Posterior cingulate gyrus (tissue), 11 donors: Measurements from ENCODE around the gene IQCE.

ENCODE experiments used
- DNase-seq, 10 donors: peaks; one replicate each; pipeline versions ENCODE4 v3.0.0 to v3.0.0-alpha.2; 2020 to 2021; ENCODE audit warnings: mixed read lengths in 3 of 10
- intact Hi-C: fragments of 100-400 bp; cut with DNase I; formaldehyde crosslinking; loops from one replicate; pipeline ENCODE4 v1.15.1; 2023

Gene IQCE

DNA sequence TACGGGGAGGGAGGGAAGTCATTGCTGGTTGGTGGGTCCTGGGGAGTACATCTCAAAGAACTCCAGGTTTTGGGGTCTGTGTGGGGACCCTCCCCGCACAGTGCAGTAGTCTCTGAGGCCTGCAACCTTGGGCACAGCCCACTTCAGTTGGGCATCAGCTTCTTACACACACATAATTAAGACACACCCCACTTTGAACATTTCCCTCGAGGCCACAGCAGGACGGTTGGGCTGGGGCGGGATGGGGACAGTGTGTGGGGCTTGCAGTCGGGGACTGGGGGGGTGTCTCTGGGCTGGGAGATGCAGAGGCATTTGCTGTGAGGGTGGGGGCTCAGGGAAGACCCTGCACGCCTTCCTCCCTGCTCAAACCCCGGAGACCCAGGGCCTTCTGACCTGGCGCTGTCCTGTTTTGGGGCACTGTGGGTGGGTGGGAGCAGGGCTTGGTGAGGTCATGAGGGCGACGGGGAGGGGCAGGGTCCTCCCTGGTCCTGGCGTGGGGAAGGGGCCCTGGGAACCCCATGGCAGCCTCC lies 38.0 kb upstream of the IQCE start:
- DNase-seq, result no peak
- intact Hi-C loops, result no loop called here

- intact Hi-C loops, result no loop called here
- DNase-seq, result no peak
These were observed 37.4 kb upstream of the IQCE start for GRCh38 chr7:2521341-2521745.

GRCh38 chr7:2521952-2522591 lies 36.7 kb upstream of the IQCE start:
- DNase-seq, result no peak
- intact Hi-C loops, result no loop called here

DNA sequence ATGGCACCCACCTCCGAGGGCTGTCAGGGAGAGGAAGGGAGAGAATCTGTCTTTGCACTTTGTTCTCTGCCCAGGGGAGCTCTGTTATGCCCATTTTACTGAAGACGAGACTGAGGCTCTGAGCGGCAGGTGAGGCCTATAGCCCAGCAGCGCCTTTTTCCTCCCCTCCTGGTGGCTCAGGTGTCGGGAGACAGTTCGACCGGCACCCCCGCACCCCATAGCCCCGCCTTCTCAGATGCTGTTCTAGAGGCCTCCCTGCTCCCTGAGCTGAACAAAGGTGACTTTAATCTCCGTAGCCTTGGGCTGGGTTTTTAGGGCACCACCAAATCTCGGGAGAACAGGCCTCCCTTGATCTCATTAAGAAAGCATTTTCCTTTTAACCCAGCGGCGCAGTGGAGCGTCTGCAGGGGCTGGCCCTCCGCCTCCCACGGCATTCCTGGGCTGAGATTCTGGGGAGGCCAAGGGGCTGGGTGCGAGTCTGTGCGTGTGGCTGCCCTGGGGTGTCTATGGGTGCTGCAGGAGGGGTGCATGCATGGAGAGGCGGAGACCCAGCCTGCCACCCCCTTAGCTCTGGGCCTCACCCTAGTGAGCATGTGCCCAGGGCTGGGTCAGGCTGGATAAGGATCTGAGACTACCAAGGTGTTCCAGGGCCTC lies 35.9 kb upstream of the IQCE start:
- no peak for DNase-seq
- intact Hi-C loops, result no loop called here

DNA sequence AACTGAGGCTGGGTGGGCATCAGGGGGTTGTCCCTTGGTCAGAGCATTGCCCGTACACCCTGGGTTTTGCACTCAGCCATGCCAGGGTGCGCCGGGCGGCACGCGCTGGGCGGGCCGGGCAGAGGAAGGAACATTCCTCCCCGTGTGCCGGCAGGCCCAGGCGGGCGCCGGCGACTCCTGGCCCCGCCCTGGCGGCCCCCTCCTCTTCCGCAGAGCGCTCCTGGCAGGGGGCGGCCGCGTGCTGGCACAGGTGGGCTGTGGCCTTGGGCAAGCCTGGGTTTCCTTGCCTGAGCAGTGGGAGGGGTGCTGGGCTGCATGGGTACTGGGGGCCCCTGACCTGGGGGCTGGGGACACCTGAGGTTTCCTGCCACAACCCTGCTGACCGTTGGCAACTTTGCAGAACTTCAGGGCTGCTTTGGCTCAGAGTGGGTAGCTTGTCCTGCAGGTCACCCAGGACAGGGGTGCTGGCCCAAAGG lies 35.3 kb upstream of the IQCE start:
- intact Hi-C loops, result no loop called here
- DNase-seq, result no peak

DNA sequence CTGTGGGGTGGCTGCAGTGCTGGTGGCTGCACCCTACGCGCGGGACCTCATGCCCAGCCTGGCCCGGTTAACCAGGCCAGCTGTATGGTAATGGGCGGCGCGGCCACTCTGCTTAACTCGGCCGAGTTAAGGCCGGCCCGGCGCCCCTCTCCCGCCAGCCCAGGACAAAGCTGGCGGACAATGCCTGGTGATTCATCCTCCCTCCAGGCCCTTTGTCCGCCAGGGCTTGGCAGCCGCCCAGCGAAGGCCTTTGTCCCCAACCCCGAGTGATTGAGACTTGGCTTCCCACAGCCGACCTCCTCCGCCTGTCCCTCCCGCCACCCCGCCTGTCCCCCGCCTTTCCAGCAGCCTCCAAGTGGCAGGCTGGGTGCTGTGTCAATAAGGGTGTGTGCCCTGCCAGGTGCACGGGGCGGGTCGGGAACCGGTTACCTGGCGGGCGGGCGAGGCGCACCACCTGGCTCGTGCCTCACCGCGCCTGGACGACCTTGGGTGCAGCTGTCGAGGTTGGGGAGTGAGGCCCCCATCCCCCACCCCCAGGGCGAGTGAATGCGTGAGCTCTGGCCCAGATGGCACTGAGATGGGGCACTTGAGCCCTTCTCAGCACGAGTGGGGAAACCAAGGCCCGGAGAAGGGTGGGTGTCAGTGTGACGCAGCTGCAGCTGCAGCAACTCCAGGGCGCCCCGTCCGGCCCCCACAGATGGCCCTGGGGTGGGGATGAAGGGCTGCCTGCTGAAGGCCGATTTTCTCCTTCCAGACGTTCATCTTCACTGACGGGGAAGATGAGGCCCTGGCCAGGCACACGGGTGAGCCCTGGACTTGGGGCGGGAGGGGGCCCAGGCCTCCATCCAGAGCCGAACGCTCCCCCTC lies 34.6 kb upstream of the IQCE start:
- peak; percentile 81 to 98 (median 88) for DNase-seq
- intact Hi-C loops, result loop anchor here (2.0 kb wide), 1 partner anchor 35 kb away; the partner anchor contains the start of gene IQCE

- no peak for DNase-seq
- intact Hi-C loops, result loop anchor here (2.0 kb wide), 1 partner anchor 34 kb away; the partner anchor contains the start of gene IQCE
These were observed 33.7 kb upstream of the IQCE start for GRCh38 chr7:2524808-2525657.

- DNase-seq, result peak in 1 of 10 donors; percentile 84
- intact Hi-C loops, result loop anchor here (2.0 kb wide), 1 partner anchor 33 kb away; the partner anchor contains the start of gene IQCE
These were observed 32.8 kb upstream of the IQCE start for GRCh38 chr7:2525658-2526630.

DNA sequence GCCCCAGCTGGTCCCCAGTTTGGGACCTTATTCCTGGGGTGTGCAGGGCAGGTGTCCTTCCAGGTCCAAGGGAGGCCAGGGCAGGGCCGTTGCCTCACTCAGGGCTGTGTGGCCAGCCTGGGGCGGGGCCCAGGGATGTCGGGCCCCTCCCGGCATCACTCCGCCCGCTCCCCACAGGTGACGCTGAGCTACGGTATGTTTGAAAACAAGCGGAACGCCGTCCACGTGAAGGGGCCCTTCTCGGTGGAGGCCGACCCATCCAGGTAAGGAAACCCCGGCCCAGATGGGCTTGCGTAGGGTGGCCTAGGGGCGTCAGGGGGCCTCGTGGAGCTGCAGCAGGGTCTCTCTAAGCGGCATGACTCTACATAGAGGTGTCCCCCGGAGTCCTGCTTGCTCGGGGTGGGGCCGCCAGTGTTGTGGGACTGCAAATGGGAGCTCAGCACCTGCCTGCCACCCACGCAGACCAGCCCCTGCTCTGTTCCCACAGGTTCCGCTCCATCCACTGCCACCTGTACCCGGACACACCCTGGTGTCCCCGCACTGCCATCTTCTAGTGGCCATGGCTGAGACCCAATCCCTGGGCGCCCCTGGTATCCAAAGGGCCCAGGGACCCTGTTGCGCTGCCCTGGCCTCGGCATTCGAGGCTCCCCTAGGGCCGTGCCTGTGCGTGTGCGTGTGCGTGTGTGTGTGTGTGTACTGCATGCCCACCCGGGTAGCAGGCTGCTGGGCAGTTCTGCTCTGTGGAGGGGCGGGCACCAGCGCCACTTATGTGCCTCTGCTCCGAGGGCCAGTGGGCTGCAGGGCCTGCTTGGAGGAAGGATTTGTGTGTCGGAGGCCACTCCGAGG lies 31.9 kb upstream of the IQCE start:
- intact Hi-C loops, result no loop called here
- no peak for DNase-seq

- intact Hi-C loops, result no loop called here
- no peak for DNase-seq
These were observed 31.0 kb upstream of the IQCE start for GRCh38 chr7:2527505-2528467.

GRCh38 chr7:2528481-2529095 lies 30.2 kb upstream of the IQCE start:
- DNase-seq, result peak in 1 of 10 donors; percentile 4
- intact Hi-C loops, result no loop called here

DNA sequence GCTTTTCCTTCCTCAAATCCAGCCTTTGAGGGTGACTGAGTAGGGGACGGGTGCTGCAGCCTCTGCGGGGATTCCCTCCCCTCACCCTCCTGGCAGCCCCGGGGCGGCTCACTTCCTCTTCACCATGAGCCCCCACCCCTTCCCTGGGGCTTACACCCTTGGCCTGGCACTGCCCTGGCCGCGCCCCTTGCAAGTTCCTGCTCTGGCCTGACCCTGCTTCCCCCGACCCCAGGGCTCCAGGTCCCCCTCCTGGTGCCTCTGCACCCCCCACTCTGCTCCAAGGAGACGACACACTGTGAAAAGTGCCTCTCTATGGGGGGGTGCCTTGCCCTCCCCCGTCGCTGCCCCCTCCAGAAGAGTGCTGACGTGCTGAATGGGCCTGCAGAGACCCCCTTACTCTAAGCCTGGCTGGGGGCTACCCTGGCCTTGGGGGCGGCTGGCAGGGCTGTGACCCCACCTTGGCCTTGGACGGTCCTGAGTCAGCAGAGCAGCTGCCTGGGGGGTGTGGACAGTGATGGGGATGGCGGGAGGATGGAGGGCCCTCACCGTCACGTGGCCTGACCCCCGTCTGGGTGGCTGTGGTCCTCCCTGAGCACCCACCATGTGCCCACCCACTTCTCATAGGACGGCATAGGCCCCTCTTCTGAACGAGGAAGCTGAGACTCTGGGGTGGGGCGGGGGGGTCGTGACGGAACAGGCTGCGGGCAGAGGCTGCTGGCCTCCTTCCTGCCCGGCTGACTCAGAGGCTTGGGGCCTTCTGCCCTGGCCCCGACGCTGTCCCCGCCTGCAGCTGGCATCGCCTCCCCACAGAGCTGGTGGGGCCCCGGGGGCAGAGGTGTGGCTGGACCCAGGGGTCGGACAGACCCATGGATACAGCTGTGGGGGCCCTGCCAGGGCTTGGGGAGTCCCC lies 29.4 kb upstream of the IQCE start:
- peak in 3 of 10 donors; percentile 34 to 47 (median 45) for DNase-seq

DNA sequence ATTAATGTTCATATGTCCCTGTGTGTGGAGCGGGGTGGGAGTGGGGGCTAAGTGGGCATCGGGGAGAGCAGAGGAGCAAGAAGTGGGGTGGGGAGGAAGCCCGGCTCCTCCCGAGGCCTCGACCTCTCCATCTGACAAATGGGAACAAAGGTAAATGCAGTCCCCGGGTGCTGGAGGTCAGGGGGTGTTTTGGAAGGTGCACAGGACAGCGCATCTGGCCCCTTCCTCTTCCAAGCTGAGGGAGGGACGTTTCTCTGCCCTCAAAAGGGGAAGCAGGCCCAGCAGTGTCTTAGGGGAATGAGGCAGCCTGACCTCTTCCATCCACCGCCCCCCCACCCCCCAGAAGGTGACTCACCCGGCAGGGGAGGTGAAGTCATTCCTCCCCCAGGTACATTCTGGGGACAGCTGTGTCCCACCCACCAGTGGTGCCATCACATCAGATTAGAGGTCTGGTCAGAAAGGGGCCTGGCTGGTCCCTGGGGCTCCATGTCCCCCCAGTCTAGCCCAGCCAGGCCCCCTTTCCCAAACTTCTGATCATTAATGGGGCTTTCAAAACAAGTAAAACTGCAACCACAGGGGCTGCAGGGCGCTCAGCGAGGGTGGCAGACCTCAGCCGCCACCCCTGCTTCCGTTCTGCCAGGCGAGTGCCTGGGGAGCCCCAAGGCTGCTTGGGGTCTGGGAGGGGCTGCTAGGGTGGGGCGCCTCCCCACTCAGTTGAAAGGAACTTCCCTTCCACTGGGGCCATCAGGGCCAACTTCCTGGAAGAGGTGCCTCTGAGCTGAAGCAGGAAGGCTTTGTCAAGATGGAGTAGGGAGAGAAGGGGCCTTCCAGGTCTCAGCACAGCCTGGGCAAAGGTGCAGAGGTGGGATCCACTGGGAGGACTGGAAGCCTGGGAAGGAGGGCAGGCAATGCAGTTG lies 28.4 kb upstream of the IQCE start:
- no peak for DNase-seq

More for the DNA sequence above, 29.4 kb upstream of the IQCE start:
- intact Hi-C loops, result no loop called here

More for the DNA sequence above, 28.4 kb upstream of the IQCE start:
- intact Hi-C loops, result no loop called here
